ENCODE results near the gene NUDT16L1. TPM values are rescaled to one million over a fixed set of nuclear protein-coding genes. Genes with fewer than 3 reads are reported as not detected.

Gene NUDT16L1
- total RNA-seq, 1 donor from 2014 or later = 36.8 TPM

GRCh38 chr16:4682616-4683254, 10.6 kb upstream of the NUDT16L1 start:
- Mint-ChIP-seq H3K27me3 (ENCODE audit: low read depth) (no peaks in the 10 kb centered on the region), H3K4me3 (no peak overlapping the region), H3K9me3 (no peaks in the 10 kb centered on the region), H3K4me1 (no peaks in the 10 kb centered on the region), H3K27ac (ENCODE audit: unreplicated experiment) (no peak overlapping the region), H3K36me3 (ENCODE audit: low read depth) (no peaks in the 10 kb centered on the region)
- TF ChIP-seq, protein P1, sequence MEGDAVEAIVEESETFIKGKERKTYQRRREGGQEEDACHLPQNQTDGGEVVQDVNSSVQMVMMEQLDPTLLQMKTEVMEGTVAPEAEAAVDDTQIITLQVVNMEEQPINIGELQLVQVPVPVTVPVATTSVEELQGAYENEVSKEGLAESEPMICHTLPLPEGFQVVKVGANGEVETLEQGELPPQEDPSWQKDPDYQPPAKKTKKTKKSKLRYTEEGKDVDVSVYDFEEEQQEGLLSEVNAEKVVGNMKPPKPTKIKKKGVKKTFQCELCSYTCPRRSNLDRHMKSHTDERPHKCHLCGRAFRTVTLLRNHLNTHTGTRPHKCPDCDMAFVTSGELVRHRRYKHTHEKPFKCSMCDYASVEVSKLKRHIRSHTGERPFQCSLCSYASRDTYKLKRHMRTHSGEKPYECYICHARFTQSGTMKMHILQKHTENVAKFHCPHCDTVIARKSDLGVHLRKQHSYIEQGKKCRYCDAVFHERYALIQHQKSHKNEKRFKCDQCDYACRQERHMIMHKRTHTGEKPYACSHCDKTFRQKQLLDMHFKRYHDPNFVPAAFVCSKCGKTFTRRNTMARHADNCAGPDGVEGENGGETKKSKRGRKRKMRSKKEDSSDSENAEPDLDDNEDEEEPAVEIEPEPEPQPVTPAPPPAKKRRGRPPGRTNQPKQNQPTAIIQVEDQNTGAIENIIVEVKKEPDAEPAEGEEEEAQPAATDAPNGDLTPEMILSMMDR (conservative IDR thresholded peaks at IDR 0.05) = peak; percentile 56
- DNase-seq (ENCODE audit: low read depth, low spot score) = peak; percentile 48

DNA sequence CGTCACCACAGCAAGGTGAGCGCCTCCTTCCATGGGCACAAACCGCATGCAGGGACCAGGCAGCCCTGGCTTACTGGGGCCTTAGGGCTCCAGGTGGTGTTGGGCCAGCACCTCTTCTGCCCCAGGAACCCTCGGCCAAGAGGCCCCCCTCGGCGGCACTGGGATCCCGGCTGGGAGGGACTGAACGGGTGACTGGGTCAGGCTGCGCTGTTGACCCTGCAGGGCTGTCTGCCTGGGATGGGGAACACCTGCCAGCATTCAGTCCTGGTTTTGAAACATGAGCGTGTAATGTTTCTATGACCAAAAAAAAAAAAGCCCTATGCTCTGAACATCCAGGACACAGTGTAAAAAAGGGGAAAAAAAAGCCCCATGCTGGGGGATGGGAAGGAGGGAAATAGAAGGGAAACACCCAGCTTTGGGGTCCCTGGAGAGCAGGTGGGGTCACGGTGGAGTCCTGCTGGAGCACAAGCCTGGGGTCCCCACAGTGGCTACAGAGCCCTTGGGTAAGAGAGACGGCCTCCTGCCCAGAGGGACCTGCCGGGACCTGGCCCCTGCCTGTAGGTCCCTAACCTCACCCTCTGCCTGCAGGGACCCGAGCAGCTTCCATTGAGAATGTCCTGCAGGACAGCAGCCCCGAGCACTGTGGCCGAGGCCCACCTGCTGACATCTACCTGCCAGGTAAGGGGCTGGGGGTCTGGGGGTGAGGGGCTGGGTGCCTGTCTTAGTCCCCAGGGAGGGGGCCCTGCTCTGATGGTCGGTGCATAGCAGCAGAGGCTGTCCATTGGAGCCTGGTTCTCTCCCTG, 9.9 kb upstream of the NUDT16L1 start:
- H3K9me3 Mint-ChIP-seq = no peaks in the 10 kb centered on the region
- no peaks in the 10 kb centered on the region for H3K4me1 Mint-ChIP-seq
- no peak overlapping the region for H3K27ac Mint-ChIP-seq (ENCODE audit: unreplicated experiment)
- no peak overlapping the region for H3K4me3 Mint-ChIP-seq
- TF ChIP-seq, protein P1 (conservative IDR thresholded peaks at IDR 0.05) = no peak
- no peaks in the 10 kb centered on the region for H3K27me3 Mint-ChIP-seq (ENCODE audit: low read depth)
- DNase-seq (ENCODE audit: low read depth, low spot score) = no peak
- H3K36me3 Mint-ChIP-seq (ENCODE audit: low read depth) = no peaks in the 10 kb centered on the region

- H3K36me3 Mint-ChIP-seq (ENCODE audit: low read depth) = no peaks in the 10 kb centered on the region
- no peaks in the 10 kb centered on the region for H3K4me1 Mint-ChIP-seq
- TF ChIP-seq, protein P1 (conservative IDR thresholded peaks at IDR 0.05) = no peak
These were observed 9.2 kb upstream of the NUDT16L1 start for GRCh38 chr16:4684058-4684715.

DNA sequence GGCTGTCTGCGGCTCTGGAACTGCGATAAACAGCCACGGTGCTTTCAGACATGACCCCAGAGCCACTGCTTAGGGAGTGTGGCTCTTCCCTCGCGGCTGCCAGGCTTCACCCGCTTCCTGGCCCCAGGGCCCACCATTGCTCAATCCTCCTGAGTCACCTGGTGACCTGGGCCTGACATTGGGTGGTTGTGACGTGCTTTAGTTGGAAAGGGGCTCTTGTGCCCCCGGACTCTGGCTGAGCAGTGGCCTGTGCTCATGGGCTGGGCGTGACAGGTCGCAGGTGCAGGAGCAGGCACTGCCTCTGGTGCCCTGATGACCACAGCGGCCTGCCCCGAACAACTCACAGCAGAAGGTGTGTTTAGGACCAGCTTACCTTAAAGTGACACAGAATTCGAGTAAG, 8.6 kb upstream of the NUDT16L1 start:
- TF ChIP-seq, protein P1 (conservative IDR thresholded peaks at IDR 0.05) = no peak
- Mint-ChIP-seq H3K4me1 (no peaks in the 10 kb centered on the region), H3K27me3 (ENCODE audit: low read depth) (no peaks in the 10 kb centered on the region), H3K9me3 (no peaks in the 10 kb centered on the region), H3K36me3 (ENCODE audit: low read depth) (no peaks in the 10 kb centered on the region), H3K4me3 (no peak overlapping the region), H3K27ac (ENCODE audit: unreplicated experiment) (no peak overlapping the region)
- DNase-seq (ENCODE audit: low read depth, low spot score) = no peak

More at GRCh38 chr16:4684058-4684715, 9.2 kb upstream of the NUDT16L1 start:
- Mint-ChIP-seq H3K4me3 (no peak overlapping the region), H3K27ac (ENCODE audit: unreplicated experiment) (no peak overlapping the region), H3K27me3 (ENCODE audit: low read depth) (no peaks in the 10 kb centered on the region), H3K9me3 (no peaks in the 10 kb centered on the region)
- no peak for DNase-seq (ENCODE audit: low read depth, low spot score)

DNA sequence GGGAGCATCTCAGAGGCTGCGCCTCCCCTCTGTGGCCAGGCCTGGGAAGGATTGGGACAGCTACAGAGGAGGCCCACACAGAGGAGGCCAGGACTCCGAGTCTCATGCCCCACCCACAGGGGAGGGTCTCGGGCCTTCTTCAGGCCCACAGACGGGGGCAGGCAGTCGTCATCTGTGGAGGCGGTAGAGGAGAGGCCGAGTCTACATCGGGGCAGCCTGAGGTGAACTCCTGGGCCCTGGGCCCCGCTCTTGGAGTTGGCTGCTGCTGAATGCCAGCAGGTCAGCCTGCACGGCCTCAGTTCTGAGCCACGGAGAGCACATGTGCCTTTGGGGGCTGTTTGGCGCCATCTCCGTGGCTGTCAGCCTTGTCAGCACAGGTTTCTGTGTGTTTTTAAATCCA, 8.1 kb upstream of the NUDT16L1 start:
- TF ChIP-seq, protein P1 (conservative IDR thresholded peaks at IDR 0.05) = no peak
- Mint-ChIP-seq H3K4me3 (no peak overlapping the region), H3K36me3 (ENCODE audit: low read depth) (no peaks in the 10 kb centered on the region), H3K9me3 (no peaks in the 10 kb centered on the region), H3K4me1 (no peaks in the 10 kb centered on the region), H3K27ac (ENCODE audit: unreplicated experiment) (no peak overlapping the region), H3K27me3 (ENCODE audit: low read depth) (no peaks in the 10 kb centered on the region)
- no peak for DNase-seq (ENCODE audit: low read depth, low spot score)
